Non-pigmented ciliary epithelial cell (primary cell): ENCODE measurements around the gene TMEM131.
"Not testable (repeated sequence)": the region's sequence is repeated elsewhere in the genome, so short reads cannot be mapped to it uniquely, and the experiment has no call there.

ENCODE experiments used
- DNase-seq: peaks from one replicate; pipeline ENCODE4 v3.0.0-alpha.2; 2010; ENCODE audit warnings: low read depth

The TMEM131 gene

DNA sequence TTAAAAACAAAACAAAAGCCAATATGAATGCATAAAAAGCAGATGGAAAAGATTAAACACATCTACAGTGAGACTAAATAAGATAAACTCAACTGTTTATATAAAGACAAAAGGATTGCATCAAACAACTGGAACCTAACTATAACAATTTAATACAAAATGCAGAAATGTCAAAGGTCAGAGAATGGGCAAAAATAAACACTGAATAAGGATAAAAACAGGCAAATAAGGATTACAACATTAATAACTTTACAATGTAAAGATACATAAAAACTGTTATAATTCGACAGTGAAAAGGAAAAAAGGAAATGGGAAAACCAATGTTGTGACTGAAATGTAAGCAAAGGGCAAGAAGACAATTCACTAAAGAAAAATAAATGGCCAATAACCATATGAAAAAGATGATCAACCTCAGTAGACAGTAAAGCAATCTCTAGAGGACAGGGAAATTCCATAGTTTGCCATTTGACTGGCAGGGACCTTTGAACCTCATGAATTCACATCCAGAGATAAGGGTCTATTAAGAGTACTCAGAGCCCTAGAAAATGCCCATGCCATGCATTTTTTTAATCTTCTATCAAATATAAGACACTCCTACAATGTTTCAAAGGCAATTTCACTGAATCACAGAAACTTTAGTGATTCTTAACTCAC is 83.7 kb downstream of the TMEM131 start:
- no peak for DNase-seq

DNA sequence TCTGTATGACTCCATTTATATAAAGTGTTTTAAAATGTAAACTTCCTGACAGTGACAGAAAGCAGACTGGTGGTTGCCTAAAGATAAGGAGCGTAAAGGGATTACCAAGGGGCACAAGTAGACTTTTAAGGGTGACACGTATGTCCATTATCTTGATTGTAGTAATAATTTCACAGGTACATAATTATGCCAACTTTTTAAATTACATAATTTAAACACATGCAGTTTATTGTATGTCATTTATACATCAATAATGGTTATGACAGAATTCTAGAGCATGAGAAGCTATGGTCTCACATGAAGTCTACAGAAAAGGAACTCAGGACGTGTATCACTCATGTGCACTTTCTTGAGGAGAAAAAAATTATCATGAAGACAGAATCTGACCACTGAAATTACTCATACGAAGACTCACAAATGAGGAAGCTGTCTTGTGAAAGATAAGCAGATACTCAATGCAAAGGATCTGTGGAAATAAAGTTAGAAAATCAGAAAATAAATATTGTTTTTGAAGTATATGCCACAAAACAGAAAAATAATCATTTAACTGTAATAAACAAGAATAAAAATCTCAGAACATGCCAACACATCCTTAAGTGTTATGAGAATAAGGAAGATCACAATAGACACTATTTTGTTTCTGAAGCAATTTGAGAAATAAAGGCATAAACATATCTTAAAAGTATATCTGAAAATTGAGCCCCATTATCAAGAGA is 84.4 kb downstream of the TMEM131 start:
- peak; percentile 30 for DNase-seq

DNA sequence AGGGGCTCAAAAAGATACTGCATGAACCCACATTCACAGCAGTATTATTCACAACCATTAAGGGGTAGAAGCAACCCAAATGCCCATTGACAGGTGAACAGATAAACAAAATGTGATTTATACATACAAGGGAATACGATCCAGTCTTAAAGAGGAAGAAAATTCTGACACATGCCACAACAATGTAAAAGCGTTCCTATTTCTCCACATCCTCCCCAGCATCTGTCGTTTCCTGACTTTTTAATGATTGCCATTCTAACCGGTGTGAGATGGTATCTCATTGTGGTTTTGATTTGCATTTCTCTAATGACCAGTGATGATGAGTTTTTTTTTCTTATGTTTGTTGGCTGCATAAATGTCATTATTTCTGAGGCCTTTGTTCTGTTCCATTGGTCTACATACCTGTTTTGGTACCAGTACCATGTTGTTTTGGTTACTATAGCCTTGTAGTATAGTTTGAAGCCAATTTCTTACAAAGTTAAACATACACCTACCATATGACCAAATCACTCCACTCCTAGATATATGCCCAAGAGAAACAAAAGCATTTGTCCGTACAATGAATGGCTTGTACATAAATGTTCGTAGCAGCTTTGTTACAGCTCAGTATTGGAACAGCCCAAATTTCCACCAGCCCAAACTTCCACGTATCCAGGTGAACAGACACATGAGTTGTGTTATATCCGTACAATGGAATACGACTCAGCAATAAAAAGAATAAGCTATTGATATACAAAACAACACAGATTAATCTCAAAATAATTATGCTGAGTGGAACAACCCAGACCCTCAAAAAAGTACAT is 85.1 kb downstream of the TMEM131 start:
- DNase-seq: no peak

DNA sequence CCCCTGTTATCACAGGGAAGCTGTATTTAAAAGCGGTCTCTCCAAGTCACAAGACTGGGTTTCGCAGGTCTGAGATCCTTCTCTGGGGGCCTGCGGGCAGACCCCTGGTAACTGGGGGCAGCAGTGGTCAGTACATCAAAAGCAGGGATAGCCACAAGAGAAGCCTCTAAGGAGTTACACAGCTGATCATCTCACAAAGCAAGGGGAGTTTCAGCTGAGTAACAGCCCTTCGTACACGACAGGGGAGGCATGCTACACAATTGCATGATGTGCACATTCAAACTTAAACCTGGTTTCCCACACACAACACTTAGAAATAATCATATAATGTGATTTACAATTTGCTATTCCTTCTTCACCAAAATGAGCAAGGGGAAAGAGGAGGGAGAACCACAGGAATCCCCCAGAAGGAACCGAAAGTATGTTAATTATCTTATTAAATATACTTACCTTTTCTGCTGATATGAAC is 87.5 kb downstream of the TMEM131 start:
- DNase-seq: no peak

DNA sequence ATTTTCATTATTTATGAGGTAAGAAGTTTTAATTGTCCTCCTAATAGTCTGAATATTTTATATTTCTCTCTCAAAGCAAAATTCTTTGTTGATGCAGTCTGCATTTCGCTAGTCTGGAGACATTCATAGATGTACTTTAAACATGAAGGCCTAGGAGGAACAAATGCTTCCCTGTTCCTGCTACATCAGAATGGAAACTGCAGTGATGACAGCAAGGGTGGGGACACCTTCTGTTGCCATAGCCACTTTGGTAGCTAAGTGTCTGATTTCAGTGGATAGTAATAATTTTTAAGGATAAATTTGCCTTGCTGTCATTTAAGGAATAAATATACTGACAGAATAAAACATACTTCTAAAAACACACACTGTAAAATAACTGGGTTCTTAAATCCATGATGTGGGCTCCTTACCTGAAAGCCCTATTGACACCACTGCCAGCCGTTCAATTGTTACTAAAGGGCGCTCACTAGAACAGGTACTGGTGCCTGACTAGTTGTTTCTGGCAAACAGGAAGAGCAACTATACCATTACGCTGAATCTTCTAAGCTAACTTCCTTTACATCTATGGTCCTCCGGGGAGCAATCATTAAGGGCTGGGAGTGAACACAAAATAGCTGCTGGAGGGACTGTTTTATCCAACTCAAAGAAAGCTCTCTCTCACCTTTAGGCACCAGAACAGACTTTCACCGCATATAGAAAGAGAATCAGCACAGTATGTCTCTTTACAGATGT is 88.2 kb downstream of the TMEM131 start:
- no peak for DNase-seq

DNA sequence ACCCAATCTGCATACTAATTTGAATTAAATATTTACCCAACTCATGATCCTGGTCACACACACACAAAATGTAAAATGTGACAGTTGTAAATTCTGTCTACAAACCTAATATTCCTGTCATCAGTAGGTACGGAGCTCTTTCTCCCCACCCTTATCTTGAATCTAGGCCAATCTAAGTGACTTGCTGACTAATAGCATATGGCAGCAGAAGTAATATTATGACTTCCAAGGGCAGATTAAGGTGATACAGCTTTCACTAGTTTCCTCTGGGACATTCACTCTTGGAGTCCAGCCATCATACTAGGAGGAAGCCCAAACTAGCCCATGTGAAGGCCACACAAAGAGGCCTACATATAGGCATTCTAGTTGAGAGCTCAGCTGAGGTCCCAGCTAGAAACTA is 89.4 kb downstream of the TMEM131 start:
- DNase-seq: no peak

DNA sequence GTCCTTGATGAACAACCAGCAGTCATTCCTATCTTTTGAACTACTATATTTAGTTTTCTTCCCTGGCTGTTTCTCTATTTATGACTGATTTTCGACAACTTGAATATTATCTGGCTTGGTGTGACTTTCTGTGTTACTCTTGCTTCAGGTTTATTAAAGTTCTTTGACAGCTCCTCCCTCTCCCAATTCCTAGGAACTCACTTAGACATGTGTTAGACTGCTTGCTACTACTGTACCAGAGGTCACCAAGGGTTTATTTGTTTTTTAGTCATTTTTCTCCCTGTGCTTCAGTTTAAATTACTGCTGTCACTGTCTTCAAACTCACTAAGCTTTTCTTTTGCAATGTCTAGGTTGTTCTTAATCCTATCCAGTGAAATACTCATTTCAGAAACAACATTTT is 90.5 kb downstream of the TMEM131 start:
- DNase-seq: no peak

DNA sequence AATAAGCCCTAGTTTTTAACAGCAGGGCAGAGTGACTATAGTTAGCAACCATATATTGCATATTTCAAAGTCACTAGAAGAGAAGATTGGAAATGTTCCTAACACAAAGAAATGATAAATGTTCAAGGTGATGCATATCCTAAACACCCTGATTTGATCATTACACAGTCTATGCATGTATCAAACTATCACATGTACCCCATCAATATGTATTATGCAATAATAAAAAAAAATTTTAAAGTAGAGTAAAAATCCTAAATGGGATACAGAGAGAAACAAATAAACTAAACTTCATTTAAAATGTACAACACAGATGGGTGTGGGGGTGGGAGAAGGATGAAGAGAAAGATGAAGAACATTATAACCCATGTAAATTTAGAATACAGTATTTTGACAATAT is 93.9 kb downstream of the TMEM131 start:
- DNase-seq: no peak

DNA sequence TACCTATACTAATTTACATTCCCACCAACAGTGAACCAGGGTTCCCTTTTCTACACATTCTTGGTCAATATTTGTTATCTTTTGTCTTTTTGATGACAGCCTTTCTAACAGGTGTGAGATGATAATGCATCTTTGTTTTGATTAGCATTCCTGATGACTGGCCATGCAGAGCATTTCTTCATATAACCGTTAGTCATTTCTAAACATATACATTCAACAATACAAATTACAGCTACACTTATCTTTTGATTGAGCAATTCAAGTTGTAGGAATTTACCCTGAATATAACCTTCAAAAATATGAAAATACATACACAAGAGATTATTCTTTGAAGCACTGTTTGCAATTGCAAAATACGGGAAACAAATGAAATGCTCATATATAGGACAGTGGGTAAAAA is 94.9 kb downstream of the TMEM131 start:
- DNase-seq: peak; percentile 22

DNA sequence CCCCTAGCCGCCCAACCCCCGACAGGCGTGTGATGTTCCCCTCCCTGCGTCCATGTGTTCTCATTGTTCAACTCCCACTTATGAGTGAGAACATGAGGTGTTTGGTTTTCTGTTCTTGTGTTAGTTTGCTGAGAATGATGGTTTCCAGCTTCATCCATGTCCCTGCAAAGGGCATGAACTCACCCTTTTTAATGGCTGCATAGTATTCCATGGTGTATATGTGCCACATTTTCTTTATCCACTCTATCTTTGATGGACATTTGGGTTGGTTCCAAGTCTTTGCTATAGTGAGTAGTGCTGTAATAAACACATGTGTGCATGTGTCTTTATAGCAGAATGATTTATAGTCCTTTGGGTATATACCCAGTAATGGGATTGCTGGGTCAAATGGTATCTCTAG is 102.7 kb downstream of the TMEM131 start:
- DNase-seq: not testable (repeated sequence)

DNA sequence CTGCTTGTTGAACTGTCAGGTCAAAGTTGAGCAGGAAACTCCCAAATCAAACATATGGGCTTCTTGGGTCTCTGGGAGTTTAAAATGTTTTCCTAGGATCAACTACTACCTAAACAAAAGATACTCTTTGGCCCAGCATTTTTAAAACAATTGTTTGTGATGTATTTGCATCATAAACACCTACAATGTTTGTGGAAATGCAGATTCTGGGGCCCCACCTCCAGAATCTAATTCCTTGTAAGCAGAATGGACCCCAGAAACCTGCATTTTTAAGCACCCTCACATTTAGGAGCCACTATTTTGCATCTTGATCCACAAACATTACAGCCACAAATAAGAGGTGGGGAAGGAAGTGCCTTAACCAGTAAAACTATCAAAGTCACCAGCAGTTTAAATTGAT is 104.1 kb downstream of the TMEM131 start:
- DNase-seq: no peak

DNA sequence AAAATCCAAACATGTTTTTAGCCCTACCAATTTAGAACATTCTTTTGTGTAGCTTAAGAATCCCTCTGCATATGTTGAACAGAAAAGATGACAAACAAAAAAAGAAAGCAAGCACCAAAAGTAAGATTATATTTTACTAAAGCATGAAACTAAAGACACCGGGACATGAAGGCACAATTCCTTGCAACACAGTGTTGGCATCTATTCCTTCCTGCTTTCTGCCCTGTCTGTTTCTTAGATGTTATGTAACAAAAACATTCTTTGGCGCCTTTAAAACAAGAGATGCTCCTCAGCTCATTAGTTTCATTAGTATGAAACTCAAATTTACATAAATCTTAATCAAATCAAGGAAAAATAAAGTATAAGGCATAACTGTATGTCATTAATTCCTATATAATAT is 106.6 kb downstream of the TMEM131 start:
- no peak for DNase-seq

DNA sequence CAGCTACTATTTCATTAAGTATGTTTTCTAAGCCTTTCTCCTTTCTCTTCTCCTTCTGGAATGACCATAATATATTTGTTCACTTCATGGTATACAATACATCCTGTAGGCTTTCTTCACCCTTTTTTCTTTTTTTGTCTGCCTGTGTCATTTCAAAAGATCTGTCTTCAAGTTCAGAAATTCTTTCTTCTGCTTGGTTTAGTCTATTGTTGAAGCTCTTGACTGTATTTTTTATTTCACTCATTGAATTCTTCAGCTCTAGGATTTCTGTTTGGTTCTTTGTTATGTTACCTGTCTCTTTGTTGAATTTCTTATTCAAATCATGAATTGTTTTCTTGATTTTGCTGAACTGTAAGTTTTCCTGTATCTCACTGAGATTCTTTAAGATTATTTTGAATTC is 109.9 kb downstream of the TMEM131 start:
- no peak for DNase-seq

DNA sequence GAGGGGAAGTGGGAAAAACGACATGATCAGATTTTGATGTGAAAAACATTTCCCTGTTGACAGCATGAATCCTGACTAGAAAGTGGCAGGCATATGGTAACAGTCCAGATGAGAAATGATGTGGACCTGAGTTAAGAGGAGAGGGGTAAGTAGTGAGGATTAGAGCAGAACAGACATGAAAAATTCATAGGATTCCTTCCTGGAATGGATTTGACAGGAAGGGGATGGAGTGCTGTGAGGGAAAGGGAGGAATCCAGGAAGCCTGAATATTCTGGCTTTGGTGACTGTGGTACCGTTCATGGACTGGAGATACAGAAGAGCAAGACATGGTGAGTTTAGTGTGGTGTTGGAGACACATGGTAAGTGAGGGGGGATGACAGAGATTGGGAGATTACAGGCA is 115.4 kb downstream of the TMEM131 start:
- DNase-seq: no peak

DNA sequence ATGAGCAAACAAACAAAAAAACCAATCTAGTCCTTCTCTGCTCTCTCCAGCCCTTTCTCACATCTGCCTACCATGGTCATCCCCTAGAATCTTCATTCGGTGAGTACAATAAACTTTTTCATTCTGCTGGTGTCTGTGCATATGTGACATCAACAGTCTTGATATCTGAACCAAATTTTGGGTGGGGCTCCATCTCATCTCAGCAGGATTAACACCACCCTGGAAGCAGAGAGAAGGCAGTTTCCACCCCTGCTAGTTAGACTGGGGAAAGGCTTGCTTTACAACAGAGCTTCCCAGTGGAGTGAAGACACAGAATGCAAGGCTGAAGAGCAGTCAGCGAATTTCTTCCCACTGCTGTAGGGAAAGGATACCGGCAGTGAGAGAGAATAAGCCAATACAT is 116.9 kb downstream of the TMEM131 start:
- DNase-seq: no peak

DNA sequence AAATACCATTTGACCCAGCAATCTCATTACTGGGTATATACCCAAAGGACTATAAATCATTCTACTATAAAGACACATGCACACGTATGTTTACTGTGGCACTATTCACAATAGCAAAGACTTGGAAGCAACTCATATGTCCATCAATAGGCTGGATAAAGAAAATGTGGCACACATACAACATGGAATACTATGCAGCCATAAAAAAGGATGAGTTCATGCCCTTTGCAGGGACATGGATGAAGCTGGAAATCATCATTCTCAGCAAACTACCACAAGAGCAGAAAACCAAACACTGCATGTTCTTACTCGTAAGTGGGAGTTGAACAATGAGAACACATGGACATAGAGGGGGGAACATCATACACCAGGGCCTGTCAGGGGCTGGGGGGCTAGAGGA is 117.4 kb downstream of the TMEM131 start:
- not testable (repeated sequence) for DNase-seq

DNA sequence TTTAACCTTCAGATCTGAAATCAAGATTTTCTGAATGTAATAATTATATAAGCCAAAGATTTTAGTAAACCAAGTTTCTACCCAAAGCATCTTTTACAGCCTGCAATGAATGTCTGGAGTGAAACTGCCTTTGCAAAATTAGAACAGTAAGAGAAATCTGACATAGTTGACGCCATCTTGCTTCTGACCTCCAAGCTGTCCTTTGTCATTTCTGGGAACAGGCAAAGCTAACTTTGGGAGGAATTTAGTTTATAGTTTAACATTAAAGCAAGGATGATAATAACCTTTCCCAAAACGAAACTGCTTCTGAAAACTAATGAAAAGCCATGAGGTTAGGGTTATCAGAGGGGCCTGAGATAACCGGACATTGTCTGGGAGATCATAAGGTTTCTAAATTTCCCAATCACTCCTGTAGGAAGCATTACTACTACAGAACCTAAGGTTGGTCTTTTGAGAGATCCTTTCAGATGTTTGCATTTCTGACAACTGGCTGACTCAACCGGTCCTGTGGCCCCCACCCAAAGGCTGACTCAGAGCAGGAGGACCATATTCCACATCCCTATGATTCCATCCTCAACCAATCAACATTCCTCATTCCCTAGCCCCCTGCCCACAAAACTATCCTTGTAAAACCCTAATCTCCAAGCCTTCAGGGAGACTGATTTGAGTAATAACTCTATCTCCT is 124.5 kb downstream of the TMEM131 start:
- peak; percentile 51 for DNase-seq

DNA sequence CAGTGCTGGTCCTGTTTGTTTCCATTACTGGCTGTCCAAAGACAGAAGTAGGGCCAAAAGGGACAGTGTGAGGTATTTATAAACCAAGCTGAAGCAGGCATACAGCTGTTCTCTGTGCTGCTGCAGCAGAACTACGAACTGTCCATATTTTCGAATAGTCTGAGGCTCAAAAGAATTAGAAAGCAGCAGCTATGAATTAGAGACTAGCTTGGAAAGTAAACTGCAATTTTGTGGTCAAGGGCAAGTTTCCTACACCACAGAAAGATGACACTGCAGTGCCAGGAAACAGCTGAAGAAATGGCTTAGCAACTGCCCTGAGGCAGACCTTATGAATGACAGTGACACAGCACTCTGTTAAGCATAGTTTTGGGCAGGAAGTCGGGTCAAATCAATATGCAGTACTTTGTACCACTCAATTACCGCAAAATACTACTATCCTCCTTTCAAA is 125.3 kb downstream of the TMEM131 start:
- peak; percentile 63 for DNase-seq

DNA sequence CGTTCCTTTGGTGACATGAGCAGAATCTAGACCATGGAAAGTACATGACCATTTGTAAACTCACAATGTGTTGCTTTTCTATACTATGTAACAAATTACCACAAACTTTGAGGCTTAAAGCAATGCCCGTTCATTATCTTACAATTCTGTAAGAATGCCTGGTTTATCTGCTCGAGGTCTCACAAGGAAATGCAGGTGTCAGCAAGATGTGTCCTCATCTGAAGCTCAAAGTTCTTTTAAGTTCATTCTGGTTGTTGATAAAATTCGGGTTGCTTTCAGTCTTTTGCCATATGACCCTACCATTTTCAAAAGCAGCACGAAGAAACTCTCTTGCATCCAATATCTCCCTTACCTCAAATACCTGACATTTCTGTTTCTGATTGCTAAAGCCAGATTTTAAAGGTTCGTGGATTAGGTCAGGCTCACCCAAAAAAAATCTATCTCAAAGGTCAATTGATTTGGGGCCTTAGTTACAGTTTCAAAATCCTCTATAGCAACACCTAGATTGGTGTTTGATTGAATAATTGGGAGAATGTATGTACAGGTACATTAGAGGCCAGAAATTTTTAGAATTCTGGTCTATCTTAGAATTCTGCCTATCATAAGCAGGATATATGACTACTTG is 125.9 kb downstream of the TMEM131 start:
- DNase-seq: no peak

DNA sequence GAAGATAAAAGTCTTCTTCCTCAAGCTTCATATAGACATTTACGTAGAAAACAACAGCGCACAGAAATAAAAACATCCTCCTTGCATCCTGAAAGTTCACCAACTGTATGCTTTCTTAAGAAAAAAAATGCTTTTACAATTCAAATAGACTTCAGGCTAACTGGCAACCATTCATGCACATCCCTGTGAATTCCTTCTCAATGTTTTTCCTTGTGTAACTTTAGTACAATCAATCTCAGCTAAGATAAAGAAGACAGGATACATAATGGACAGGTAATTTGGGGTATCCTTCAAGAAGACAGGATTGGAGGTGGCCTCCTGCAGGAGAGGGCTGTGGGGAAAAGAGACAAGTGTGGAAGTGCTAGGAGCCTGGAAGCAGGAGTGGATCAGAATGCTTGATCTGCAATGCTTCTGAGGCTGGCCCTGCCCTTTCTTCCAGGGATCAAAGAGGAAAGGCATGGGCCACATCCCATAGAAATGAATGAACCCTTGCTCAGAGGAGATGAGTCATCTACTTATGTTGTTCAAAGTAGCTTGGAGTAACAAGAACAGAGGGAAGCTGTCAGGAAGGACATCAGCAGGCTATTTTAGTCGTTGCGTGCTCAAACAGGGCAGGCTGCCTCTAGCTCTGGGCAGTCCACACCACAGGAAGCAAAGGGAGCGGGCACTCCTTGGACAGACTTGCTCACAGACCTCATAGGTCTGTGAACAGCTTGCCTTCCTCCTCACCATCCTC is 126.6 kb downstream of the TMEM131 start:
- peak; percentile 79 for DNase-seq
